Type B pancreatic cell (in vitro differentiated cells): ENCODE data around the gene SMIM13. TPM values are rescaled to one million over a fixed set of nuclear protein-coding genes. Genes with fewer than 3 reads are reported as not detected.
A peak's percentile ranks its signal among the peaks of the same experiment; 100 is the strongest.

Experiments used
- DNase-seq: peaks from one replicate; pipeline ENCODE4 v3.0.0; 2021; ENCODE audit warnings: mixed read lengths; ENCODE audit not compliant: unreplicated experiment; ENCODE audit errors: extremely low spot score
- H3K27ac Mint-ChIP-seq: 2 replicates; pipeline ENCODE4 v1.8.0; 2021; ENCODE audit warnings: mild to moderate bottlenecking, mixed read lengths
- H3K27me3 Mint-ChIP-seq: 2 replicates; pipeline ENCODE4 v1.8.0; 2021; ENCODE audit warnings: mixed read lengths
- H3K36me3 Mint-ChIP-seq: 2 replicates; pipeline ENCODE4 v1.8.0; 2021; ENCODE audit warnings: mixed read lengths
- H3K4me1 Mint-ChIP-seq: one replicate; pipeline ENCODE4 v1.8.0; 2021; ENCODE audit warnings: mixed read lengths; ENCODE audit not compliant: unreplicated experiment
- H3K4me3 Mint-ChIP-seq: 2 replicates; pipeline ENCODE4 v1.8.0; 2021; ENCODE audit warnings: mild to moderate bottlenecking, mixed read lengths
- H3K9me3 Mint-ChIP-seq: 2 replicates; pipeline ENCODE4 v1.8.0; 2021; ENCODE audit warnings: mixed read lengths
- total RNA-seq: library from RNA; stranded (reverse); gene quantifications from 2 replicates; pipeline ENCODE4 v1.2.1, GENCODE V29; 2021; ENCODE audit warnings: low replicate concordance
- TF ChIP-seq, protein P1 (sequence below): fragments of 200-600 bp; sonication (generic); conservative IDR thresholded peaks from 2 replicates; pipeline ENCODE4 v1.5.0; 2021; ENCODE audit warnings: antibody characterized with exemption, mild to moderate bottlenecking

SMIM13 gene
- total RNA-seq, 1 donor from 2014 or later, result 13.9 TPM

DNA sequence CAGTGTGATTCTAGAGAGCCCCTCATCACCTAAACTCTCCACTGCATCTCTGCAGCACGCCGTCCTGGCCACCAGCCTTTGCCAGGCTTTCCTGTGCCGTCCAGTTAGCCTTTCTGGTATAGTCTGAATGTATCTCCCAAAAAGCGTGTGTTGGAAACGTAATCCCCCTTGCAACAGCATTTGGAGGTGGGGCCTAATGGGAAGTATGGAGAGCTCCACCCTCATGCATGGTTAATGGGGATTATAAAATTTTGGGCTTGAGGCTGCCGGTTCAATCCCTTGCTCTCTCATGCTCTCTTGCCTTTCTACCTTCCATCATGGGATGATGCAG is 85.4 kb downstream of the SMIM13 start:
- no peak overlapping the region for H3K4me3 Mint-ChIP-seq
- H3K27ac Mint-ChIP-seq, result no peak overlapping the region
- peaks cover 9% of the 10 kb centered on the region for H3K36me3 Mint-ChIP-seq
- H3K4me1 Mint-ChIP-seq, result peaks cover 5% of the 10 kb centered on the region
- TF ChIP-seq, protein P1, sequence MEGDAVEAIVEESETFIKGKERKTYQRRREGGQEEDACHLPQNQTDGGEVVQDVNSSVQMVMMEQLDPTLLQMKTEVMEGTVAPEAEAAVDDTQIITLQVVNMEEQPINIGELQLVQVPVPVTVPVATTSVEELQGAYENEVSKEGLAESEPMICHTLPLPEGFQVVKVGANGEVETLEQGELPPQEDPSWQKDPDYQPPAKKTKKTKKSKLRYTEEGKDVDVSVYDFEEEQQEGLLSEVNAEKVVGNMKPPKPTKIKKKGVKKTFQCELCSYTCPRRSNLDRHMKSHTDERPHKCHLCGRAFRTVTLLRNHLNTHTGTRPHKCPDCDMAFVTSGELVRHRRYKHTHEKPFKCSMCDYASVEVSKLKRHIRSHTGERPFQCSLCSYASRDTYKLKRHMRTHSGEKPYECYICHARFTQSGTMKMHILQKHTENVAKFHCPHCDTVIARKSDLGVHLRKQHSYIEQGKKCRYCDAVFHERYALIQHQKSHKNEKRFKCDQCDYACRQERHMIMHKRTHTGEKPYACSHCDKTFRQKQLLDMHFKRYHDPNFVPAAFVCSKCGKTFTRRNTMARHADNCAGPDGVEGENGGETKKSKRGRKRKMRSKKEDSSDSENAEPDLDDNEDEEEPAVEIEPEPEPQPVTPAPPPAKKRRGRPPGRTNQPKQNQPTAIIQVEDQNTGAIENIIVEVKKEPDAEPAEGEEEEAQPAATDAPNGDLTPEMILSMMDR, result no peak
- H3K27me3 Mint-ChIP-seq, result no peaks in the 10 kb centered on the region
- DNase-seq, result no peak
- H3K9me3 Mint-ChIP-seq, result no peaks in the 10 kb centered on the region

DNA sequence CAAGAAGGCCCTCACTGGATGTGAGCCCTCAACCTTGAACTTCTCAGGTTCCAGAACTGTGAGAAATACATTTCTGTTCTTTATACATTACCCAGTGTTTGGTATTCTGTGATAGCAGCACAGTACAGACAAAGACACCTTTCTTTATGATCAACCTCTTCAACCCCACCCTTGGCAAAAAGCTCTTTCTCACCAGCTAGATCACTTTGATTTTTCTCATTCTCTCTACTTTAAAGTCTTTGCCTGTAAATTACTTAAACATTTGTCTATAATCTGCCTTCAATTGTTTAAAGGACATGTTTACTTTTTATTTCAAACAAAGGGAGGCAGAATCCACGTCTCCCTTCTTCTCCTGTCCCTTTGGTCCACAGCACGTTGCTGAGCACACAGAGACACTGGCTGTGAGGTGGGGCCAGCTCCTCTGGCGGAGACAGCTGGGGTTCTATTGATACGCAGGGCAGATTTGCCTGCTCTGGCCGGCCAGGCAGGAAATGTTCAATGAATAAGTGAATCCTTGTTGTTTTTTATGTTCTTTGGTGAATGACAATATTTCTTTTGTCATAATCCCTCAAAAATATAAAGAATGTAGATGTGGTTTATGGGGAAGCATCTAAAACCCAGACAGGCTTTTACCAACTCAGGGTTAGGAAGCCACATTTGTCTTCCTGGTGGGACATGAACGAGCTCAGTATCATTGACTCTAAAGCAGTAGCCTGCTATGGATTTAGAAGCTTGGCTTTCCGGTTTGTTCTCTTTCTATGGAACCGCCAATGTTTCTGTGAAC is 86.0 kb downstream of the SMIM13 start:
- H3K4me3 Mint-ChIP-seq, result no peak overlapping the region
- peak; percentile 24 for DNase-seq
- H3K27ac Mint-ChIP-seq, result no peak overlapping the region
- peaks cover 5% of the 10 kb centered on the region for H3K4me1 Mint-ChIP-seq
- no peaks in the 10 kb centered on the region for H3K9me3 Mint-ChIP-seq
- peaks cover 12% of the 10 kb centered on the region for H3K36me3 Mint-ChIP-seq
- H3K27me3 Mint-ChIP-seq, result no peaks in the 10 kb centered on the region
- TF ChIP-seq, protein P1, result no peak

DNA sequence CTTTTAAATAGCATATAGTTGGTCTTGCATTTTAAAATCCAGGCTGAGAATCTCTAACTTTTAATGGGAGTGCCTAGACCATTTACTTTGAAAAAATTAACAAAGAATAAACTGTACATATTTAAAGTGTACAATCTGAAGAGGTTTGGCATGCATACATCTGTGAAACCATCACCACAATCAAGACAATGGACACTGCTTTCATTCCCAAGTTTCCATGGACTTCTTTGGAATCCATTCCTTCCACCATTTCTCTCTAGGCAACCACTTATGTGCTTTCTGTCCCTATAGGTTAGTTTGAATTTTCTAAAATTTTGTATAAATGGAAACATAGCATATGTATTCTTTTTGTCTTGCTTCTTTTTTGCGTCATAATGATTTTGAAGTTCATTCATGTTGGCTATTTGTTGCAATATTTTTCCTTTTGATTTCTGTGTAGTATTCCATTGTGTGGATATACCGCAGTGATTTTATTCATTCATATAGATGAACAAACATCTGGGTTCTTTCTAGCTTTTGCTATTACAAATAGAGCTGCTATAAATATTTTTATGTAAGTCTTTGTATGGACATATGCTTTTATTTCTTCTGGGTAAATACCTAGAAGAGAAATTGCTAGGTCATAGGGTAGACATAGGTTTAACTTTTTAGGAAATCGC is 88.0 kb downstream of the SMIM13 start:
- TF ChIP-seq, protein P1, result no peak
- peaks cover 19% of the 10 kb centered on the region for H3K36me3 Mint-ChIP-seq
- H3K27me3 Mint-ChIP-seq, result no peaks in the 10 kb centered on the region
- DNase-seq, result no peak
- H3K4me1 Mint-ChIP-seq, result peaks cover 5% of the 10 kb centered on the region
- H3K9me3 Mint-ChIP-seq, result no peaks in the 10 kb centered on the region
- no peak overlapping the region for H3K4me3 Mint-ChIP-seq
- H3K27ac Mint-ChIP-seq, result no peak overlapping the region

DNA sequence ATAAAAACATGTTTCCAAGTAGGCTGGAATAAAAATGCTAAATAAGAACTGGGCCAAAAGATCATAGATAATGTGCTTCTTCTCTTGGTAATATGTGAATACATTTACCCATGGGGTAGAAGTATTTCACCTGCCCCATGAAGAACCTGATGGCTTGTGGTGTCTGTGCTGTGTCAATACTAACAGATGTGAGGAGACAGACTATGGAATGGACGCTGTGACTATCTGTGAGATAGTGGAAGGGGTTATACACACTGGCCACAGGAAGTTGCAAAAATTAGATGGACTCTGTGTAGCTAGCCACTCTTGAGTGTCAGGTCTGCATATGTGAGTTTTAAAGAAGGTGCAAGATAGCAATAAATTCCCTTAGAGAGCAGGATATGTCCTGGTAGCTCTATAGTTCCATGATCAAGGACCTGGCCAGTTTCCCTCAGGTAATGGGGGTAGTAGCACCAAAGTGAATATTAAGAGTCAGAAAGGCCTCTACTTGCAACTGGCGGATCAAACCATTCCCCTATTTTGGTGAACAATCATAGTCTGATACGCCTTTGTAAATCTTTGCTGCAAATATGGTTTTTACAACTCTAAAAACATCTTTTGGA is 90.2 kb downstream of the SMIM13 start:
- Mint-ChIP-seq H3K9me3 (no peaks in the 10 kb centered on the region), H3K4me3 (no peak overlapping the region), H3K27me3 (no peaks in the 10 kb centered on the region), H3K4me1 (peaks cover 5% of the 10 kb centered on the region), H3K36me3 (peaks cover 35% of the 10 kb centered on the region), H3K27ac (no peak overlapping the region)
- no peak for DNase-seq
- TF ChIP-seq, protein P1, result no peak

DNA sequence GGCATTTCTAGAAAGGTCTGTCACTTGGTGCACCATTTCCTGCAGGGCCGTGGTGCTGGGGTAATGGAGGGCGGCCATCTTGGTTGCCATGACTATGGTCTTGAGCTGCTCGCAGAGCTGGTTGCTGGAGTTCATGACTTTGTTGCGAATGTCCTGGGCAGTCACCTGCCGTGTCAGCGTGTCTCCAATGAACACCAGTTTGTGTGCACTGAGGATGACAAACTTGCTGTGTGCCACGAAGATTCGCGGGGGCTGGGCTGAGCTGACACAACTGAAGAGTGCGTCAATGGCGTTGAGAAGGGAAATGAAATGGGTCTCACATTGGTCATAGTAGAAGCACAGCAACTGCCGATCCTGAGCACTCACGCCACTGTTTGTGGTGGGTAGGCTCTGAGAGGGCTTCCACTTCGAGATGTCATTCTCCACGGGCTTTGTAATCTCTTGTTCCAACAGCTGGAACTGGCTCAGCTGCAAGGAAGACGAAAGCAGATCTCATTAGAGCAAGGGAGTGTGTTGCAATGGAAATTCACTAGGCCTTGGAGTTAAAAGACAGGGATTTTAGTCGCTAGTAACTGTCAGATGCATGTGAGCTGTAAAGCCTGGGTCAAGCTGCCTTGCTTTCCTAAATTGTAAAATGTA is 91.7 kb downstream of the SMIM13 start:
- no peaks in the 10 kb centered on the region for H3K27me3 Mint-ChIP-seq
- no peak overlapping the region for H3K27ac Mint-ChIP-seq
- no peaks in the 10 kb centered on the region for H3K4me1 Mint-ChIP-seq
- H3K4me3 Mint-ChIP-seq, result no peak overlapping the region
- peaks cover 38% of the 10 kb centered on the region for H3K36me3 Mint-ChIP-seq
- TF ChIP-seq, protein P1, result no peak
- peak; percentile 24 for DNase-seq
- no peaks in the 10 kb centered on the region for H3K9me3 Mint-ChIP-seq
